COLO829 (cell line): ENCODE measurements around the gene MYO15B.

ENCODE experiments used
- DNase-seq: peaks from one replicate; pipeline ENCODE4 v3.0.0; 2012; ENCODE audit warnings: low spot score

MYO15B gene

DNA sequence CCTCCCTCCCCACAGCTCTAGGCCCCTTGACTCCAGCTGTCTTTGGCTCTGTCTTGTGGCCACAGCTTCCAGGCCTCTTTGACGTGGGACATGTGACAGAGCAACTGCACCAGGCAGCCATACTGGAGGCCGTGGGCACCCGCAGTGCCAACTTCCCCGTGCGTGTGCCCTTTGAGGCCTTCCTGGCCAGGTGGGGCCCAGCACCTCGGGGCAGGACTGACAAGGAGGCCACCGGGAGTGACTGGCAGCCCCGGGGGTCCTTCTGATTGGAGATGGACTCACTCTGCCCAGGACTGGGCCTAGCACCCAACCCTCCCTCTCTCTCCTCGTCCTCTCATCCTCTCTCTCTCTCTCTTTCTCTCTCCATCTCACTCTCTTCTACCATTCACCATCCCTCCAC, 15.5 kb downstream of the MYO15B start:
- no peak for DNase-seq

DNA sequence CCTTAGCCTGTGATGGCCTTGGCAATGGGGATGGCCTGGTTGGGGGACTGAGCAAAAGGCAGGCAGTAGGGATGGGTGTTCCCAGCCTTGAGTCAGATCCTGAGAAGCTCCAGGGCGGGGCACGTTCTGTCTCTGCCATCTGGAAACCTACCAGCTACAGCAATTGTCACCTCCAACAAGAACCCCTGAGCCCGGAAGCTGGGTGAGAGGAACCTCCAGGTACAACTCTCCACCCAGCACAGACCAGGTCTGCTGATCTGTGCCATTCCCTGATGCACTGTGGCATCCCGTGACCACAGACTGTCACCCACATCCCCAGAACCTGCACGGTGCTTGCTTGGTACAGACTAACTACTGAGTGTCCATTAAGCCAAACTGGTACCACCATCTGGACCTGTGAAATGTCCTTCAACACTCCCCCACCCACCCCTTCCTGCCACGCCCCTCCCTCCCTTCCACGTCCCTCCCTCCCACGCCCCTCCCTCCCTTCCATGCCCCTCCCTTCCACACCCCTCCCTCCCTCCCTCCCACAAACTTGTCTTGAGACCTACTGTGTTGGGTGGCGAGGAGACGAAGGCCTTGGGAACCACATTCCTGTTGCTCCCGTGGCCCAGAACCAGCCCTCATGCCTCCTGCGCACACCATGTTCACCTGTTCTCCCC, 16.6 kb downstream of the MYO15B start:
- no peak for DNase-seq

DNA sequence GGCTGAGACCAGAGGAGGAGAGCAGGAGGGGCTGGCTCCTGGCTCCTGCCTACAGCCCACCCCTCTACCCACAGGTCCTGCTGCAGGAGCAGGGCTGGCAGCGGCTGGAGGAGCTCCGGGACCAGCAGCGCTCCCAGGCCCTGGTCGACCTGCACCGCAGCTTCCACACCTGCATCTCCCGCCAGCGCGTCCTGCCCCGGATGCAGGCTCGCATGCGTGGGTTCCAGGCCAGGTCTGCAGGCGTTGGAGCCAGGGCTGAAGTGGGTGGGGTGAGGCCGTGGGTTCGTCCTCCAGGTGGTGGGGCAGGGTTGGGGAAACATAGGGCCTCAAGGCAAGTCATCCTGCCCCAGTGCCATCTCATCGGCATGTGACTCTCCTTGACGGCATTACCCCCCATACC, 18.2 kb downstream of the MYO15B start:
- no peak for DNase-seq

- no peak for DNase-seq
Measured at GRCh38 chr17:75607086-75607485, 19.5 kb downstream of the MYO15B start.

DNA sequence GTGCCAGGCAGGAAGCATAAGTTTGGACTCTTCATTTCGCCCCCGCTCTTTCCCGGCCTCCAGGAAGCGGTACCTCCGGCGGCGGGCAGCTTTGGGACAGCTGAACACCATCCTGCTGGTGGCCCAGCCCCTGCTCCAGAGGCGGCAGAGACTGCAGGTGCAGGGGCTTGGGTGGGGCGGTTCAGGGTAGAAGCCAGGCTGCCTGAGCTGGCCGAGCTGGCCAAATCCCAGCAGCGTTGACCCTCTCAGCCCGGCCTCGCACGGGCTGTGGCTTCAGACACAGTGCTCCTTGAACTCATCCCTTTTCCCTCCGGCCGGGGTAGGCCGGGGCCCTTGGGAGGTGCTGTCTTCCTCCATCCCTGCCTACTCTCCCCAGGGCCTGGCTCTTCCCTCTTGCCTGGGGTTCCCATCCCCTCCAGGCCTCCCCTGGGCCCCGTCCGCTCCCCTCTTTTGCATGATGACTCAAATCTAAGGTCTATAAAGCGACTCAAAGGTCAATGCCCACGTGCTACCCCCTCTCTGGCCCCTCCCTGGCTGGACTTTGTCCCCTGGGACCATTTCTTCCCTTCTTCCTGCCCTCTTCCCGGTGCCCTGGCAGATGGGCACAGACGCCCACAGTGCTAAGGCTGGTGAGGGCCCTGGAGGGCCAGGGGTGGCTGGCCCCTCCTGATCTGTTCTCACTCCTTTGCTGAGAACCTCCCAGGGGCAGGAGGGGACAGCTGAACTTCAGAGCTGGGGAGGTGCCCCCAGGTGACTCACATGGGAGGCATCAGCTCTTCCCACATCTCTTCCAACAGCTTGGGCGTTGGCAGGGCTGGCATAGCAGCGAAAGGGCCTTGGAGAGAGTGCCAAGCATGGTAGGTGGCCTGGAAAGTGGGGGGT, 22.7 kb downstream of the MYO15B start:
- peak; percentile 27 for DNase-seq

GRCh38 chr17:75611851-75612429, 24.3 kb downstream of the MYO15B start:
- no peak for DNase-seq

DNA sequence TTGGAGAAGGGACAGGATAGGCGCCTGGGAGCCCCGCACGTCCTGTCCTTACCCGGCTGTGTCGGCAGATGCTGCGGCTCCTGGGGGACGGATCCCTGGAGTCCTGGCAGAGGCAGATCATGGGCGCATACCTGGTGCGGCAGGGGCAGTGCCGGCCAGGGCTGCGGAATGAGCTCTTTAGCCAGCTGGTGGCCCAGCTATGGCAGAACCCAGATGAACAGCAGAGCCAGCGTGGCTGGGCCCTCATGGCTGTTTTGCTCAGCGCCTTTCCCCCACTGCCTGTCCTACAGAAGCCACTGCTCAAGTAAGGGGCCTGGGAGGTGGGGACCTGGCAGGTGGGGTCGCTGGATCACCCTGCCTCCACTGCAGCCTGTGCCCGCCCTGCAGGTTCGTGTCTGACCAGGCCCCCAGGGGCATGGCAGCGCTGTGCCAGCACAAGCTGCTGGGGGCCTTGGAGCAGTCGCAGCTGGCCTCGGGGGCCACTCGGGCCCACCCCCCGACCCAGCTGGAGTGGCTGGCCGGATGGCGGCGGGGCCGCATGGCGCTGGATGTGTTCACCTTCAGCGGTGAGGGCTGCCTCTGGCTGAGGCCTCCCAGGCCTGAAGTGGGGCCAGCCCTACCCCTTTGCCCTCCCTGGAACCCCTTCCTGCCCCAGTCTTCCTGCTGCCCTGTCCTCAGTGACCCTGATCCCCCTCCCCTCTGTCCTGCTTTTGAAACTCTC, 25.5 kb downstream of the MYO15B start:
- no peak for DNase-seq

DNA sequence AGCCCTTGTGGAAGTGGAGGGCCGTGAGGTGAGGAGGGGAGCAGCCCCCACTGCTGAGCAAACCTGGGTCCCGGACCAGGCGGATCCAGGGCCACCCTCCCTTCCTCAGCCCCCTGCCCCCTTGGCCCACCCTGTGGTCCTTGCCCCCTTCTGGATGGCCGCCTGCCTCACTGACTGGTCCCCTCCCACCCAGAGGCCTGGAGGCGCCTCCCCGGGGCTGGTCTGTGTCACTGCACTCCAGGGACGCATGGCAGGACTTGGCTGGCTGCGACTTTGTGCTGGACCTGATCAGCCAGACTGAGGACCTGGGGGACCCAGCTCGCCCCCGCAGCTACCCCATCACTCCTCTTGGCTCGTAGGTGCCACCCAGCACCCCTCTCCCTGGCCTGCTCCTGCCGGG, 26.4 kb downstream of the MYO15B start:
- DNase-seq: no peak

GRCh38 chr17:75614556-75615270, 27.1 kb downstream of the MYO15B start:
- no peak for DNase-seq

DNA sequence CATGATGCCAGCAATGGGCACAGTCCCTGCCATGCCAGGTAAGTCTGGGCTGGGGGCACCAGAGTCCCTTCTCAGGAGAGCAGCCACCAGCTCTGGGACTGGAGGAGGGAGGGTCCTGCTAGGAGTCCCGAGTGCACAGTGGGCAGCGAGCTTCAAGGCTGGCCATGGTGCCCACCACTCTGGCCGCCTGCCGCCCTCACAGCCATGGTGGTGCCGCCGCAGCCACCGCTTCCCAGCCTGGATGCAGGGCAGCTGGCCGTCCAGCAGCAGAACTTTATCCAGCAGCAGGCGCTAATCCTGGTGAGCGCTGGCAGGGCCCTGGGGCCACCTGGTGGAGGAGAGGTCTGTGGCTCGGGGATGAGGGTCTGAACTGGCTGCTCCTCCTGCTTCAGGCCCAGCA, 27.7 kb downstream of the MYO15B start:
- no peak for DNase-seq

- no peak for DNase-seq
Measured at GRCh38 chr17:75616521-75617122, 29.0 kb downstream of the MYO15B start.

DNA sequence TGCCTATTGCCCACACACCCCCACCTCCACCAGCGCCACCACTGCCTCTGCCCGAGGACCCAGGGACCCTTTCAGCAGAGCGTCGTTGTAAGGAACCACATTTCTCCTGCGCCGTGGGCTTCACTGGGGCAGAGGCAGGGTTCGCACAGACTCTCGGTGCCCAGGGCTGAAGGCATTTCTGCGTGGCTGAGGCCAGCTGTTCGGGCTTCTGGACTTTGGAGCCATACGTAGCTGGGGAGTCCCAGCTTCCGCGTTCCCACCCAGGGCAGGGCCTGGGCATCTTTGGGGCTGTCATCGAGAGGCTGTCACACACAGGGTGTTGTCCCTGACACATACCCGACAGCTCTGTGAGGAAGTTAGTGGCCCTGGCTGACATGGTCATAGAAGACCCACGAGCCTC, 29.6 kb downstream of the MYO15B start:
- DNase-seq: no peak

- no peak for DNase-seq
Measured at GRCh38 chr17:75617675-75618074, 30.1 kb downstream of the MYO15B start.

- DNase-seq: peak; percentile 31
Measured at GRCh38 chr17:75619506-75620431, 32.2 kb downstream of the MYO15B start.

- DNase-seq: no peak
Measured at GRCh38 chr17:75621489-75621888, 33.9 kb downstream of the MYO15B start.

GRCh38 chr17:75622076-75622475, 34.5 kb downstream of the MYO15B start:
- no peak for DNase-seq

DNA sequence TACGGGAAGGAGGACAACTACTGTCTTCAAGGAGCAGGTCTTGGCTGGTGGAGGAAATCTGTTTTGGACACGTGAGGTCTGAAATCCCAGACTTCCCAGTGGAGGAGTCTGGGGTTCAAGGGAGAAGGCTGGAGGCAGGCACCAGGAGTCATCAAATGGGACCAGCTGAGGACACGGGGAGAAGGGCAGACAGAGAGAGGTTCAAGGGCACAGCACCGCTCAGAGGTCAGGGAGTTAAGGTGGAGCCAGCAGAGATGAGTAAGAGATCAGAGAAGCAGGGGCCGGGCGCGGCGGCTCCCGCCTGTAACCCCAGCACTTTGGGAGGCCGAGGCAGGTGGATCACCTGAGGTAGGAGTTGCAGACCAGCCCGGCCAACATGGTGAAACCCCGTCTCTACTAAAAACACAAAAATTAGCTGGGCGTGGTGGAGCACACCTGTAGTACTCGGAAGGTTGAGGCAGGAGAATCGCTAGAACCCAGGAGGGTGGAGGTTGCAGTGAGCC, 35.2 kb downstream of the MYO15B start:
- DNase-seq: no peak

GRCh38 chr17:75623386-75623785, 35.8 kb downstream of the MYO15B start:
- DNase-seq: no peak

DNA sequence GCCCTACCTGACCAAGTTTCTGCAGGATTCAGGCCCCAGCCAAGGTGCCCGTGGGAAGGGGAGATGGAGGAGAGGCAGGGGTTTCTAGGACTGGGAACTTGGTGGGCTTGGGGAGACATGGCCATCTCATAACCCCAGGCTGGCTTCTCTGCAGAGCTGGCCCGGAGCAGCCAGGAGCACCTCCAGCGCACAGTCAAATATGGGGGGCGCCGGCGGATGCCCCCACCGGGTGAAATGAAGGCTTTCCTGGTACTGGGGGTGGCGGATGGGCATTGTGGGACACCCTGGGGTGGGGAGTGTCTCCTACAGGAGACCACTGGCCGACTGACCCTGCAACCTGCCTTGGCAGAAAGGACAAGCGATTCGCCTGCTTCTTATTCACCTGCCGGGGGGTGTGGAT, 36.4 kb downstream of the MYO15B start:
- no peak for DNase-seq

DNA sequence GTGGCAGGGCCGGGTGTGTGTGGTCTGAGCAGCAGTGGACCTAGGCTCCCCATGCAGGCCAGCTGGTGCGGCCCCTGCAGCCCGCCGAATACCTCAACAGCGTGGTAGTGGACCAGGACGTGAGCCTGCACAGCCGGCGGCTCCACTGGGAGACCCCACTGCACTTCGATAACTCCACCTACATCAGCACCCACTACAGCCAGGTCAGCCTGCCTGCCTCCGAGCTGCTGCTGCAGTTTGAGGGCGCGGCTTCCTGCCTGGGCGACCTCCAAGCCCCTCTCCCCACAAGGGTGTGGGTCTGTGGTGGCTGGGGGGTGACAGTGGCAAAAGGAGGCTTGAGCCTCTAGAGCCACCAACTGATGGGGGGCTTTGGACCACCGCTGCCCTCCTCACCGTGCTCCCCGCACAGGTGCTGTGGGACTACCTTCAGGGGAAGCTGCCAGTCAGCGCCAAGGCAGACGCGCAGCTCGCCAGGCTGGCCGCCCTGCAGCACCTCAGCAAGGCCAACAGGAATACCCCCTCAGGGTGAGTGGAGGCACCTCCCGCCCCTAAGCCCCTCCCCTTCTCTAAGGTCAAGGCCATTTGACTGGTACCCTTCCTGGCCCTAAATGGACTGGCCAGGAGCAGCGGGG, 37.2 kb downstream of the MYO15B start:
- DNase-seq: no peak
